OCI-LY7 (cell line): Measurements from ENCODE around the gene SLC35F4.

Experiments used
- EZH2phosphoT487 ChIP-seq: fragments of 200-600 bp; sonication (generic); IDR thresholded peaks from 2 replicates; pipeline ENCODE4 v1.6.1; 2018; ENCODE audit warnings: low read depth, borderline replicate concordance, mild to moderate bottlenecking, mixed run types, antibody characterized with exemption, low read length, moderate library complexity, mixed read lengths
- TF ChIP-seq, protein P1 (sequence below): fragments of 200-600 bp; sonication (generic); conservative IDR thresholded peaks from 2 replicates; pipeline ENCODE4 v1.5.1; 2014; ENCODE audit warnings: mild to moderate bottlenecking, antibody characterized with exemption, low read length, moderate library complexity, mixed read lengths

DNA sequence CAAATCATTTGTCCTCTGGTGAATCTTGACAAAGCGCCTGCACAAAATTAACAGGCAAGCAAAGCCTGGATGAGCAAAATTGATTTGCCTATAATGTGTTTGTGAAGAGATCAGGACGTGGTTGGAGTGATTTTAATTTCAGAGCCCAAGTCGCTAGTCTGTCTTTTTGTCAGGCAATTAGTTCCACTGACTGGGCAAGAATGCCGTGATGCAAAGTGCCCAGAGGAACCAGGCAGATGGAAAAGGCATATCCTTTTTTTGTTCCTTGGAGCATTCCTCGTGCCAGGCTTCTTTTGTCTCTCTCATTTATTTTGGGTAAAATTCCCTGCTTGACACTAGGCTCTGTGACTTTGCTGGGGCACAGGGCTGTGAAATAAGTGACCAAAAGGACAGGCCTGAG lies 306.3 kb downstream of the SLC35F4 start:
- TF ChIP-seq EZH2phosphoT487 = no peak
- TF ChIP-seq, protein P1, sequence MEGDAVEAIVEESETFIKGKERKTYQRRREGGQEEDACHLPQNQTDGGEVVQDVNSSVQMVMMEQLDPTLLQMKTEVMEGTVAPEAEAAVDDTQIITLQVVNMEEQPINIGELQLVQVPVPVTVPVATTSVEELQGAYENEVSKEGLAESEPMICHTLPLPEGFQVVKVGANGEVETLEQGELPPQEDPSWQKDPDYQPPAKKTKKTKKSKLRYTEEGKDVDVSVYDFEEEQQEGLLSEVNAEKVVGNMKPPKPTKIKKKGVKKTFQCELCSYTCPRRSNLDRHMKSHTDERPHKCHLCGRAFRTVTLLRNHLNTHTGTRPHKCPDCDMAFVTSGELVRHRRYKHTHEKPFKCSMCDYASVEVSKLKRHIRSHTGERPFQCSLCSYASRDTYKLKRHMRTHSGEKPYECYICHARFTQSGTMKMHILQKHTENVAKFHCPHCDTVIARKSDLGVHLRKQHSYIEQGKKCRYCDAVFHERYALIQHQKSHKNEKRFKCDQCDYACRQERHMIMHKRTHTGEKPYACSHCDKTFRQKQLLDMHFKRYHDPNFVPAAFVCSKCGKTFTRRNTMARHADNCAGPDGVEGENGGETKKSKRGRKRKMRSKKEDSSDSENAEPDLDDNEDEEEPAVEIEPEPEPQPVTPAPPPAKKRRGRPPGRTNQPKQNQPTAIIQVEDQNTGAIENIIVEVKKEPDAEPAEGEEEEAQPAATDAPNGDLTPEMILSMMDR = no peak
